HG03521 (cell line): ENCODE results near the gene SLC25A22.
A peak's percentile ranks its signal among the peaks of the same experiment; 100 is the strongest.

Experiments
- ATAC-seq: cut with Tn5 transposase; IDR thresholded peaks from one replicate; pipeline ENCODE4 v1.9.1; 2021; ENCODE audit warnings: mild to moderate bottlenecking, moderate library complexity; ENCODE audit not compliant: unreplicated experiment

SLC25A22 gene

DNA sequence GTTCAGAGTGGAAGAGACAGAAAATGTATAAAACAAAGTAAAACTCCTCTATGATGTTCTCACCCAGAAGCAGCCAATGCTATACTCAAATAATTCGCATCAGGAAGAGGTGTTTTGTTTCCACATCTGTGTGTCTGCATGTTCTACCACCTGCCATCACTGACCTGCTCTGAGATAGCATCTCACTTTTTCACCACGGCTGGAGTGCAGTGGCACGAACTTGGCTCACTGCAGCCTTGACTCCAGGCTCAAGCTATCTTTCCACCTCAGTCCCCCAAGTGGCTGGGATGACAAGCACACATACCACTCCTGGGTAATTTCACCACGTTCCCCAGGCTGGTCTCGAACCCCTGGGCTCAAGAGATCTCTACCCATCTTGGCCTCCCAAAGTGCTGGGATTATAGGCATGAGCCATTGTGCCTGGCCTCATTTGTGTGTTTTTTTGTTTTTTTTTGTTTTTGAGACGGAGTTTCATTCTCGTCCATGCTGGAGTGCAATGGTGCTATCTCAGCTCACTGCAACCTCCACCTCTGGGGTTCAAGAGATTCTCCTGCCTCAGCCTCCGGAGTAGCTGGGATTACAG, 36.5 kb downstream of the SLC25A22 start:
- ATAC-seq = no peak

DNA sequence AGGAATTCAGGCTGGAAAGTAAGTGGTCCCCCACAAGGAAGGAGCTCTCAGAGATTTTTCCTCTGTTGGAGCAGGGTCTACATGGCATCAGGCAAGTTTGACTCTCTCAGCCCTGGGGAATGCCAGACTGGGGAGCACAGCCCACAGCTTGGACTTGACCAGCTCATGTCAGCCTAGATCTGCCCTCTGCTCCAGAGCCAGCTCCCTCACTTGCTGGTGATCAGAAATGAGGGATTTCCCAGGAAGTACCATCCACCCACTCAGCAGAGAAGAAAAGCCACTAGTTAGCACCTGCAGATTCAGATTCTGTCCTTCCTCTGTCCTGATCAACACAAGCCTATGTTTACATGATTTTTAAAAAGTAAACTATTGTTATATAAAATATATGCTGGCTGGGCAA, 37.8 kb downstream of the SLC25A22 start:
- ATAC-seq = no peak

DNA sequence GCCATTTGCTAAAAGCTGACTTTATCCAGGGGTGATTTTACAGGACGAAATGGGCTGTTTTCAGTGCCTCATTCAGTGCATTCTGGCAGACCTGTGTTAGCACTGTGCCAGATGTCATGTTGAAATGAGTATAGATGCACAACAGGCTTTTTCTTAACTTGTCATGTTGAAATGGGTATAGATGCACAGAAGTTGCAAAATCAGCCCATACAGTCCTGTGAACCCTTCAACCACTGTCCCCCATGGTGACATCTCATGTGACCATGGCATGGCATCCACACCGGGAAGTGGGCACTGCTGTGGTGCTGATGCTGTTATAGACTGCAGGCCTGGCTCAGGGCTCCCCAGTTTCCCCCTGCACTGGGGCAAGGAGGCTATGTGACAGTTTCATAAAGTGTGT, 48.4 kb downstream of the SLC25A22 start:
- ATAC-seq = no peak

DNA sequence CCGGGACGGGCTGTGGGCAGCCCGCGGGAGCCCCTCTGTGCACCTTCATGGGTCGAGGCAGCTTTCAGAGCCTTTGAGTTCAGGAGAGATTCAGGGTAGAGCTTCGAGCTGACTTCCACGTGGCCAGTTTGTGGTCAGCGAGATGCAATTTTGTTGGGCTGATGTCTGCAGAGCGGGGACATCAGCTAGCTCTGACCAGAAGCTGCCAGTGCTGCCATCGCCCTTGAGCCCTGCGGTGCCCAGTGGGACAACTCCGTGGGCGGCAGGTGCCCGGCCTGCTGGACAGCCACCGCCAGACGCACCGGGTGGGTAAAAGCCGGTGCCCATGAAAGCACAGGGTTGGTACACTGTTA, 50.1 kb downstream of the SLC25A22 start:
- peak; percentile 3 for ATAC-seq

DNA sequence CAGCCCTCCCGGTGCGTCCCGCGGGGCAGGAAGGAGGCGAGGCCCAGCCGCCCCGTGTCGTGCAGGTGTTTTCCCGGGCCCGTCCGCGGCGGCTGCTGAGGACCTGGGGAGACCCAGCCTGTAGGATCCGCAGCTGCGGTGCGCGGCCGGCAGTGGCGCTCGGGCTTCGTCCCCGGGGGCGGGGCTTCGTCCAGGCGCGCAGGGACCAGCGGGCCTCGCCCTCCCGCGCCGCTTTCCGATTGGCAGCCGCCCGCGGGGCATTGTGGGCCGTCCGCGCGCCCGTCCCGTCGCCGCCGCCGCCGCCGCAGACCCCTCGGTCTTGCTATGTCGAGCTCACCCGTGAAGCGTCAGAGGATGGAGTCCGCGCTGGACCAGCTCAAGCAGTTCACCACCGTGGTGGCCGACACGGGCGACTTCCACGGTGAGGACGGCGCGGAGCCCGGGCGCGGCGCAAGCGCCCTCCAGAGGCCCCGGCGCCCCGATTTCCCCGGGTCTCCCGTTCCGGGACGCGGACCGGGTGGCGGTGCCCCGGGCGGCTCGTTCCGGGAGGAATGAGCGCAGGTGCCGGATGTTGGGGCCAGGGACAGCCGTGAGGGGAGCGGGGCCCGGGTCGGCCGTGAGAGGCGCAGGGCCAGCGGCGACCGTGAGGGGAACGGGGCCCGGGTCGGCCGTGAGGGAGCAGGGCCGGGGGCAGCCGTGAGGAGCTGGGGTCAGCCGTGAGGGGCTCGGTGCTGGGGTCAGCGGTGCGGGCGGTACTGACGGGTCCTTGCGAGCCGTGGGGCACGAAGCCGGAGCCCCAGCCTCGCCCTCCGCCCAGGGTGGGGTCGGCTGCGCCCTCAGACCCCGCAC, 50.7 kb downstream of the SLC25A22 start, which contains the start of gene TALDO1:
TALDO1 (plus strand) TSS at position 307 of the 849 bp plus-strand sequence; CDS start at position 325, 18 bp downstream.
- ATAC-seq = peak; percentile 85

DNA sequence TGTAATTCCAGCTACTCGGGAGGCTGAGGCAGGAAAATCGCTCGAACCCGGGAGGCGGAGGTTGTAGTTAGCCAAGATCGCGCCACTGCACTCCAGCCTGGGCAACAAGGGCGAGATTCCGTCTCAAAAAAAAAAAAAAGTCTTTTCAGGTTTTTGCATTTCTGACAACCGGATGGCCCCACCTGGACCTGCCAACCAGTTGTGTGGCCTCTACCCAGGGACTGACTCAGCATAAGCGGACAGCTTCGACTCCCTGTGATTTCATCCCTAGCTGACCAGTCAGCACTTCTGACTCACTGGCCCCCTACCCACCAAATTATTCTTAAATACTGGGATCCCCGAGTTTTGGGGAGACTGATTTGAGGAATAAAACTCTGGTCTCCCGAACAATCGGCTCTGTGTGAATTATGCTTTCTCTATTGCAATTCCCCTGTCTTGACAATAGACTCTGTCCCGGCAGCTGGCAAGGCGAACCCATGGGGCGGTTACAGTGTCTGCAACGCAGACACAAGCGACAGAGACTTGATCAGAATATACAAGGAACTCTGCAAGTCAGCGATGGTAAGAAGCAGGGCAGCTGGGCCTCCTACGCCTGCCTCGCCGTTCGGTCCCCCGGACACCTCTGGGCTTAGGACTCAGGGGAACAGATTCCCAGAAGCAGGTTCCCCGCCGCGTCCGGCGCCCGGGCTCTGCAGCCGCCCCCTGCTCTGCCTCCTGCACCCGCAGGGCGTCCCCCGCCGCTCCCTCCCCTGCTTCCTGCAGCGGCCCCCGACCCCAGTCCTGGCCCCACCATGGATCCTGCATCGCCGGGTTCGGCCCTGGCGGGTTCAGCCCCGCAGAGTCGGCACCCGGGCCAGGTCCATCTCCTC, 51.6 kb downstream of the SLC25A22 start:
- peak; percentile 8 for ATAC-seq

DNA sequence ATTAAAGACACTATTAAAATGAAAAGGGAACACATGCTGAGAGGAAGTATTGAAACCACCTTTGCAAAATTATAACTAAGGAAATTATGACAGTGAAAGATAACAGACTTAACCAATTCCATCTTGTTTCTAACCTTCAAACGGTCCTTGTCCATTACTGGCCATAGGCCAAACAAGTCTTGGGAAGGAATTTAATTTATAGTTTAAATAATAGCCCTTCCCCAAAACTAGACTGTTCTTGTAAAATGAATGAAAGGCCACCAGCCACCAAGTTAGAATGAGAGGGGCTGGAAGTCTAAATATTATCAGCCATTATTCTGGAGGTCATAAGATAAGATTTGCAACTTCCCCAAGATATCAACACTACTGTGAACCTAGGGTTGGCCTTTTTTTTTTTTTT, 52.7 kb downstream of the SLC25A22 start:
- no peak for ATAC-seq

DNA sequence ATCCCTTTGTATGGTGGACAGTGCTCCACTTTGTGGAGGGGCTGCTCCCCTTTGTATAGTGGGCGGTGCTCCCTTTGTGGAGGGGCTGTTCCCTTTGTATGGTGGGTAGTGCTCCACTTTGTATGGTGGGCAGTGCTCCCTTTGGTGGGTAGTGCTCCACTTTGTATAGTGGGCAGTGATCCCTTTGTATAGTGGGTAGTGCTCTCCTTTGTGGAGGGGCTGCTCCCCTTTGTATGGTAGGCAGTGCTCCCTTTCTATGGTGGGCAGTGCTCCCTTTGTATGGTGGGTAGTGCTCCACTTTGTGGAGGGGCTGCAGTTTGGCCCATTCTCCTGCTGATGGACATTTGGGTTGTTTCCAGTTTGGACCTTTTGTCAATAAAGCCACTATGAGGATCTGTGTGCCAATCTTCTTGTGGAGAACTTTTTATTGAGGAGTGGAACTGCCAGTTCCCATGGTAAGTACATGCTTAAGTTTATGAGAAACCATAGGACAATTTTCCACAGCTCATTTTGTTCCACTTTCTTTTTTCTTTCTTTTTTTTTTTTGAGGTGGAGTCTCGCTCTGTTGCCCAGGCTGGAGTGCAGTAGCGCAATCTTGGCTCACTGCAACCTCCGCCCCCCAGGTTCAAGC, 55.4 kb downstream of the SLC25A22 start:
- no peak for ATAC-seq

DNA sequence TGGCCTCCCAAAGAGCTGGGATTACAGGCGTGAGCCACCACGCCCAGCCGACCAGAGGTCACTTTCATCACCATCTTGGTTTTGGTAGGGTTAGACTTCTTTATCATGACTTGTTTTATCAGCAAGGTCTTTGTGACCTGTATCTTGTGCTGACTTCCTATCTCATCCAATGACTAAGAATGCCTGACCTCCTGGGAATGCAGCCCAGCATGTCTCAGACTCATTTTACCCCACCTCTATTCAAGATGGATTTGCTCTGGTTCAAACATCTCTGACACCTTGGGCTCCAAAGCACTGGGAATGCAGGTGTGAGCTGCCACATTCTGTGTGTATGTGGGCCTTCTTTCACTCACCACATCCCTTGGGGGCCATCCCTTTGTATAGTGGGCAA, 55.9 kb downstream of the SLC25A22 start:
- ATAC-seq = no peak
